ENCODE results near the gene EP400.
"Not testable (repeated sequence)": the region's sequence is repeated elsewhere in the genome, so short reads cannot be mapped to it uniquely, and the experiment has no call there.

EP400 gene

GRCh38 chr12:131950182-131950913, 606 bp downstream of the EP400 start:
- peak; percentile 34 for DNase-seq (ENCODE audit: low spot score)

- not testable (repeated sequence) for DNase-seq (ENCODE audit: low spot score)
Observed at GRCh38 chr12:131953810-131954209, 4.1 kb downstream of the EP400 start.

GRCh38 chr12:131954460-131954859, 4.7 kb downstream of the EP400 start:
- not testable (repeated sequence) for DNase-seq (ENCODE audit: low spot score)

GRCh38 chr12:131959116-131959515, 9.4 kb downstream of the EP400 start:
- no peak for DNase-seq (ENCODE audit: low spot score)

GRCh38 chr12:131959641-131960589, 10.2 kb downstream of the EP400 start:
- DNase-seq (ENCODE audit: low spot score) = no peak

GRCh38 chr12:131960590-131961325, 11.0 kb downstream of the EP400 start:
- not testable (repeated sequence) for DNase-seq (ENCODE audit: low spot score)

- not testable (repeated sequence) for DNase-seq (ENCODE audit: low spot score)
Observed at GRCh38 chr12:131961328-131961727, 11.6 kb downstream of the EP400 start.

GRCh38 chr12:131962069-131962468, 12.3 kb downstream of the EP400 start:
- no peak for DNase-seq (ENCODE audit: low spot score)

GRCh38 chr12:131963381-131963780, 13.6 kb downstream of the EP400 start:
- DNase-seq (ENCODE audit: low spot score) = no peak

GRCh38 chr12:131965073-131965472, 15.3 kb downstream of the EP400 start:
- DNase-seq (ENCODE audit: low spot score) = no peak

GRCh38 chr12:131971226-131971625, 21.5 kb downstream of the EP400 start:
- DNase-seq (ENCODE audit: low spot score) = no peak

GRCh38 chr12:131975228-131975627, 25.5 kb downstream of the EP400 start:
- DNase-seq (ENCODE audit: low spot score) = no peak

- DNase-seq (ENCODE audit: low spot score) = no peak
Observed at GRCh38 chr12:131979606-131980005, 29.9 kb downstream of the EP400 start.

- DNase-seq (ENCODE audit: low spot score) = no peak
Observed at GRCh38 chr12:131980263-131980662, 30.5 kb downstream of the EP400 start.

GRCh38 chr12:131981388-131981787, 31.6 kb downstream of the EP400 start:
- DNase-seq (ENCODE audit: low spot score) = no peak

GRCh38 chr12:131982041-131982440, 32.3 kb downstream of the EP400 start:
- no peak for DNase-seq (ENCODE audit: low spot score)

- no peak for DNase-seq (ENCODE audit: low spot score)
Observed at GRCh38 chr12:131983026-131983425, 33.3 kb downstream of the EP400 start.

GRCh38 chr12:131983554-131983953, 33.8 kb downstream of the EP400 start:
- DNase-seq (ENCODE audit: low spot score) = no peak

- no peak for DNase-seq (ENCODE audit: low spot score)
Observed at GRCh38 chr12:131984334-131984733, 34.6 kb downstream of the EP400 start.

GRCh38 chr12:131985510-131985875, 35.8 kb downstream of the EP400 start:
- not testable (repeated sequence) for DNase-seq (ENCODE audit: low spot score)

- DNase-seq (ENCODE audit: low spot score) = no peak
Observed at GRCh38 chr12:131986361-131986760, 36.6 kb downstream of the EP400 start.

- DNase-seq (ENCODE audit: low spot score) = no peak
Observed at GRCh38 chr12:131986910-131987309, 37.2 kb downstream of the EP400 start.
